Hepatocyte (in vitro differentiated cells): ENCODE results near the gene RAD23B. TPM values are rescaled to one million over a fixed set of nuclear protein-coding genes. Genes with fewer than 3 reads are reported as not detected.

Source experiments
- DNase-seq: peaks from one replicate; pipeline ENCODE4 v3.0.0-alpha.2; 2016; ENCODE audit warnings: low spot score
- H2AFZ ChIP-seq: fragments of 200-600 bp; sonication (generic); 2 replicates; pipeline ENCODE4 v1.6.0; 2016; ENCODE audit warnings: antibody characterized with exemption, mild to moderate bottlenecking
- H3K27ac ChIP-seq: fragments of 200-600 bp; sonication (generic); 2 replicates; pipeline ENCODE4 v1.5.1; 2016; ENCODE audit warnings: mild to moderate bottlenecking
- H3K27me3 ChIP-seq: fragments of 200-600 bp; sonication (generic); 2 replicates; pipeline ENCODE4 v1.6.1; 2016
- H3K36me3 ChIP-seq: fragments of 200-600 bp; sonication (generic); replicated peaks from 2 replicates; pipeline ENCODE4 v1.5.1; 2016; ENCODE audit warnings: low read depth; ENCODE audit not compliant: insufficient read depth
- H3K4me1 ChIP-seq: fragments of 200-600 bp; sonication (generic); 2 replicates; pipeline ENCODE4 v1.5.1; 2016; ENCODE audit warnings: mild to moderate bottlenecking, moderate library complexity; ENCODE audit not compliant: insufficient read depth
- H3K4me2 ChIP-seq: fragments of 200-600 bp; sonication (generic); 2 replicates; pipeline ENCODE4 v1.6.0; 2016
- H3K4me3 ChIP-seq: fragments of 200-600 bp; sonication (generic); 2 replicates; pipeline ENCODE4 v1.5.1; 2016; ENCODE audit warnings: mild to moderate bottlenecking
- H3K79me2 ChIP-seq: fragments of 200-600 bp; sonication (generic); 2 replicates; pipeline ENCODE4 v1.6.0; 2017; ENCODE audit warnings: mild to moderate bottlenecking
- H3K9me2 ChIP-seq: fragments of 200-600 bp; sonication (generic); replicated peaks from 2 replicates; pipeline ENCODE4 v1.6.0; 2017; ENCODE audit warnings: mild to moderate bottlenecking; ENCODE audit not compliant: insufficient read depth
- H3K9me3 ChIP-seq: fragments of 200-600 bp; sonication (generic); 2 replicates; pipeline ENCODE4 v1.5.1; 2016; ENCODE audit warnings: low read depth, mild to moderate bottlenecking
- H4K20me1 ChIP-seq: fragments of 200-600 bp; sonication (generic); 2 replicates; pipeline ENCODE4 v1.6.0; 2016; ENCODE audit warnings: mild to moderate bottlenecking; ENCODE audit not compliant: insufficient read depth, poor library complexity, severe bottlenecking
- CTCF ChIP-seq: fragments of 200-600 bp; sonication (generic); IDR thresholded peaks from 2 replicates; pipeline ENCODE4 v1.5.1; 2016; ENCODE audit warnings: antibody characterized with exemption, mild to moderate bottlenecking; ENCODE audit not compliant: poor library complexity
- EZH2 ChIP-seq: fragments of 200-600 bp; sonication (generic); IDR thresholded peaks from 2 replicates; pipeline ENCODE4 v1.6.1; 2016; ENCODE audit warnings: antibody characterized with exemption, mild to moderate bottlenecking, borderline replicate concordance
- EZH2phosphoT487 ChIP-seq: fragments of 200-600 bp; sonication (generic); IDR thresholded peaks from one replicate; pipeline ENCODE4 v1.6.1; 2018; ENCODE audit warnings: antibody characterized with exemption, mild to moderate bottlenecking, low read depth, moderate library complexity; ENCODE audit not compliant: unreplicated experiment, severe bottlenecking
- WGBS: methylation state at CpG from one replicate; pipeline ENCODE4 v1.1.6; 2016; ENCODE audit warnings: low lambda C conversion rate; ENCODE audit errors: missing lambda C conversion rate; 5-methylcytosine and 5-hydroxymethylcytosine counted together
- polyA plus RNA-seq: library from polyadenylated mRNA; unstranded; fragments of >200 nt; fragmentation: Nextera tagmentation; extraction: Ambion mirVana; gene quantifications from 2 replicates; pipeline ENCODE4 v1.2.1, GENCODE V29; 2016
- total RNA-seq: library from RNA; depleted of rRNA; stranded (reverse); fragments of >200 nt; gene quantifications from 2 replicates; pipeline ENCODE4 v1.2.3, GENCODE V29; 2014

Gene RAD23B
- total and polyA plus RNA-seq, 2 experiments from 2014 or later, result 15.9 to 126 TPM

DNA sequence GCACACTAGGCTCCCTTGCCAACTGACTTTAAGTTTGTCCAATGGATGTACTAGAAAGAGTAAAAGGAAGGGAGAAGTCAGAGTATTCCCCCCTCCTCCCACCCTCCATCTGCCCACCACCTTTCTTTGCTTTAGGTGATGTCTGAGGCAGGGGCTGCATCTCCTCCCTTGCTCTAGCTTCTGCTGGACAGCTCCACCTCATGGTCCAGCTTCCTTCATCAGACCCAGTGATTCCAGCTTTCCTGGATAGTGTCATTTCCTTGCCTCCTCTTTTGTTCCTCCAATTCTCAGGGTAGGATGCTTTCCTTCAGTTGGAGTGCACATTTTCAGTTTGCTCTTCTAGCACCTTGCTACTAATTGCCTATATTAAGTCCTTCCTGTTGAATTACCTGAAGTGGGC lies 67.4 kb downstream of the RAD23B start:
- H3K4me2 ChIP-seq, result no peak overlapping the region
- H3K79me2 ChIP-seq, result no peaks in the 10 kb centered on the region
- TF ChIP-seq CTCF, result no peak
- TF ChIP-seq EZH2, result no peak
- TF ChIP-seq EZH2phosphoT487, result no peak
- no peaks in the 10 kb centered on the region for H4K20me1 ChIP-seq
- no peaks in the 10 kb centered on the region for H3K9me2 ChIP-seq
- no peaks in the 10 kb centered on the region for H3K27me3 ChIP-seq
- H3K9me3 ChIP-seq, result no peaks in the 10 kb centered on the region
- H3K4me3 ChIP-seq, result no peak overlapping the region
- DNase-seq, result no peak
- no peaks in the 10 kb centered on the region for H3K36me3 ChIP-seq
- H2AFZ ChIP-seq, result no peak overlapping the region
- H3K27ac ChIP-seq, result no peak overlapping the region
- no peaks in the 10 kb centered on the region for H3K4me1 ChIP-seq

GRCh38 chr9:107351382-107352045 lies 68.4 kb downstream of the RAD23B start:
- TF ChIP-seq EZH2phosphoT487 (no peak), EZH2 (no peak), CTCF (no peak)
- H3K9me3 ChIP-seq, result no peaks in the 10 kb centered on the region
- H3K27me3 ChIP-seq, result no peaks in the 10 kb centered on the region
- peak; percentile 41 for DNase-seq
- H3K4me3 ChIP-seq, result no peak overlapping the region
- no peak overlapping the region for H3K27ac ChIP-seq
- H3K4me2 ChIP-seq, result no peak overlapping the region
- 88% methylated on average over 6 of the region's 6 CpGs for WGBS
- no peak overlapping the region for H2AFZ ChIP-seq
- H3K36me3 ChIP-seq, result no peaks in the 10 kb centered on the region
- no peaks in the 10 kb centered on the region for H4K20me1 ChIP-seq
- no peaks in the 10 kb centered on the region for H3K9me2 ChIP-seq
- no peaks in the 10 kb centered on the region for H3K4me1 ChIP-seq
- H3K79me2 ChIP-seq, result no peaks in the 10 kb centered on the region

- H3K36me3 ChIP-seq, result no peaks in the 10 kb centered on the region
- no peak overlapping the region for H3K4me2 ChIP-seq
- no peak for DNase-seq
- H3K27ac ChIP-seq, result no peak overlapping the region
- no peaks in the 10 kb centered on the region for H3K9me3 ChIP-seq
- H3K9me2 ChIP-seq, result no peaks in the 10 kb centered on the region
- H4K20me1 ChIP-seq, result no peaks in the 10 kb centered on the region
- no peaks in the 10 kb centered on the region for H3K4me1 ChIP-seq
- no peaks in the 10 kb centered on the region for H3K79me2 ChIP-seq
- WGBS, result 83% methylated on average over 3 of the region's 3 CpGs
- no peak overlapping the region for H2AFZ ChIP-seq
- no peaks in the 10 kb centered on the region for H3K27me3 ChIP-seq
- no peak overlapping the region for H3K4me3 ChIP-seq
- TF ChIP-seq CTCF, result no peak
- no peak for TF ChIP-seq EZH2phosphoT487
- no peak for TF ChIP-seq EZH2
These were observed 72.3 kb downstream of the RAD23B start for GRCh38 chr9:107355394-107355793.

GRCh38 chr9:107358986-107359385 lies 75.9 kb downstream of the RAD23B start:
- H4K20me1 ChIP-seq, result no peaks in the 10 kb centered on the region
- no peaks in the 10 kb centered on the region for H3K79me2 ChIP-seq
- H3K4me2 ChIP-seq, result no peak overlapping the region
- no peak overlapping the region for H3K4me3 ChIP-seq
- H3K9me3 ChIP-seq, result no peaks in the 10 kb centered on the region
- no peaks in the 10 kb centered on the region for H3K27me3 ChIP-seq
- no peak overlapping the region for H2AFZ ChIP-seq
- H3K27ac ChIP-seq, result no peak overlapping the region
- WGBS, result 67% methylated on average over 7 of the region's 7 CpGs
- peaks cover 4% of the 10 kb centered on the region for H3K4me1 ChIP-seq
- H3K9me2 ChIP-seq, result no peaks in the 10 kb centered on the region
- TF ChIP-seq CTCF, result no peak
- no peak for TF ChIP-seq EZH2phosphoT487
- TF ChIP-seq EZH2, result no peak
- no peak for DNase-seq
- H3K36me3 ChIP-seq, result no peaks in the 10 kb centered on the region
